Measurements from ENCODE around the gene PHKB.

DNA sequence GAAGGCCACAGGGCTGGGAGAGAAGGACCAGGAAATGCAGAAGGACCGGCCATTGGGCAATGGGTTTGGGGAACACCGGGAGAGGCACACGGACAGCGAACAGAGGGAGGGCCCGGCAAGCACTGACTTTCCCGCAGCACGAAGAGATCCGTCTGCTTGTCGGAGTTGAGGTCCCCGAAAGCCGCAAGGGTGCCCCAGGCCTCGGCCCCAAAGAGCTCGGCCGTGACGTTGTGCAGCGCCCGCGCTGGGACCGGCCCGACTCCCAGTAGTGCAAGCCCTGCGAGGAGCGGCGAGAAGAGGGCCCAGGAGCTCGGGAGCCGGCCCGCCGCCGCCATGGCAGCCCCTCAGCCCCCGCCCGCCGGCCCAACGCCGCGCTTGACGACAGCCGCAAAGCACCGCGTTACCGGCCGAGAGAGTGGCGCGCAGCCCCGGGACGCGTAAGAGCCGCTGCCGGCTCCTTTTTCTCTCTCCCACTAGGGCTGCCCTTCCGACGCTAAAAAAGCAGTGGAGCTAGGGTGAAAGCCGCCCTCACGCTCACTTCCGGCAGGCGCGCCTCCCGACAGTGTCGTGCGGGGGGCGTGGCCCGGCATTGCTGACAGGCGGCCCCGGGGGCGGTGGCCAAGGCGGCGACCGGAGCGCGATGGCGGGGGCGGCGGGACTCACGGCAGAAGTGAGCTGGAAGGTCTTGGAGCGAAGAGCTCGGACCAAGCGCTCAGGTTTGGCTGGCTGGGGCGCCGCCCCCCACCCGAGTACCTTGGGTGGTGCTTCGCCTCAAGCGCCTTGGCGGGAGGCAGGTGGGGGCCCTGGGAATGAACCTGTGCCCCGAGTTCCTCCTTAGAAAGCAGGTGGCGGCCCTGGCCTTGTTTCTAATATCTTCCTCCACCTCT, at the start of gene PHKB, which contains the start of gene ITFG1:
- TF ChIP-seq CTCF (IDR thresholded peaks at IDR 0.05; ENCODE audit: extremely low read depth in 1 of 2, insufficient read depth in 1 of 2, low read depth in 1 of 2, low read length in 2 of 2) = no peak
- TF ChIP-seq POLR2A (IDR thresholded peaks at IDR 0.05; ENCODE audit: low read depth, low read length) = peak; percentile 82
- peak; percentile 83 for TF ChIP-seq POLR2AphosphoS5 (IDR thresholded peaks at IDR 0.05; ENCODE audit: insufficient read depth, low read depth, low read length)
- no peak for TF ChIP-seq MYC (IDR thresholded peaks at IDR 0.05; ENCODE audit: low read depth, low read length)
- no peak for TF ChIP-seq EZH2 (IDR thresholded peaks at IDR 0.05; ENCODE audit: borderline replicate concordance, low read depth, low read length, severe bottlenecking)

Data from endothelial cell of umbilical vein (primary cell).